ENCODE data around the gene CCDC185. TPM values are rescaled to one million over a fixed set of nuclear protein-coding genes. Genes with fewer than 3 reads are reported as not detected.
"Not testable (repeated sequence)": the region's sequence is repeated elsewhere in the genome, so short reads cannot be mapped to it uniquely, and the experiment has no call there.

Gene CCDC185
- polyA plus RNA-seq, 3 donors: 0.10 TPM; not detected in 1

- DNase-seq: no peak
These were observed 1.0 kb downstream of the CCDC185 start for GRCh38 chr1:223394242-223394641.

- DNase-seq: no peak
These were observed 1.5 kb downstream of the CCDC185 start for GRCh38 chr1:223394706-223395105.

- DNase-seq: not testable (repeated sequence)
These were observed 6.2 kb downstream of the CCDC185 start for GRCh38 chr1:223399393-223399792.

- DNase-seq: no peak
These were observed 8.9 kb downstream of the CCDC185 start for GRCh38 chr1:223401873-223402789.

- no peak for DNase-seq
These were observed 9.6 kb downstream of the CCDC185 start for GRCh38 chr1:223402790-223403142.

- DNase-seq: no peak
These were observed 10.1 kb downstream of the CCDC185 start for GRCh38 chr1:223403184-223403815.

GRCh38 chr1:223405507-223405906, 12.3 kb downstream of the CCDC185 start:
- DNase-seq: no peak

- no peak for DNase-seq
These were observed 16.8 kb downstream of the CCDC185 start for GRCh38 chr1:223410036-223410435.

- DNase-seq: no peak
These were observed 18.1 kb downstream of the CCDC185 start for GRCh38 chr1:223411309-223411708.

GRCh38 chr1:223411710-223412109, 18.5 kb downstream of the CCDC185 start:
- DNase-seq: no peak

GRCh38 chr1:223413216-223413615, 20.0 kb downstream of the CCDC185 start:
- no peak for DNase-seq

GRCh38 chr1:223417444-223417843, 24.2 kb downstream of the CCDC185 start:
- DNase-seq: no peak

- DNase-seq: no peak
These were observed 24.9 kb downstream of the CCDC185 start for GRCh38 chr1:223417903-223418663.

- no peak for DNase-seq
These were observed 25.9 kb downstream of the CCDC185 start for GRCh38 chr1:223419115-223419514.

- DNase-seq: no peak
These were observed 26.3 kb downstream of the CCDC185 start for GRCh38 chr1:223419561-223419960.

GRCh38 chr1:223421025-223421424, 27.8 kb downstream of the CCDC185 start:
- no peak for DNase-seq

GRCh38 chr1:223421676-223422075, 28.5 kb downstream of the CCDC185 start:
- DNase-seq: no peak

- DNase-seq: no peak
These were observed 29.7 kb downstream of the CCDC185 start for GRCh38 chr1:223422911-223423310.

- DNase-seq: no peak
These were observed 30.5 kb downstream of the CCDC185 start for GRCh38 chr1:223423641-223424233.

- no peak for DNase-seq
These were observed 32.3 kb downstream of the CCDC185 start for GRCh38 chr1:223425550-223425949.

- DNase-seq: no peak
These were observed 33.7 kb downstream of the CCDC185 start for GRCh38 chr1:223426936-223427335.

GRCh38 chr1:223429313-223429731, 36.1 kb downstream of the CCDC185 start:
- DNase-seq: no peak

All from renal pelvis (tissue), 4 donors.